ENCODE data around the gene CD1C.
"Not testable (repeated sequence)": the region's sequence is repeated elsewhere in the genome, so short reads cannot be mapped to it uniquely, and the experiment has no call there.

Gene CD1C

GRCh38 chr1:158331481-158332150 lies 41.9 kb downstream of the CD1C start, which contains the start of gene CD1B:
Gene CD1B (minus strand): TSS chr1:158331531. CDS start chr1:158331423, 108 bp downstream.
- no peak for DNase-seq (ENCODE audit: low read depth)
- no peak within 1 kb of the TSS for H3K4me3 ChIP-seq (ENCODE audit: control insufficient read depth, low read depth, low read length)
- TF ChIP-seq CTCF (conservative IDR thresholded peaks at IDR 0.05; ENCODE audit: control insufficient read depth, insufficient read depth, low read depth, low read length): no peak

GRCh38 chr1:158333405-158334155 lies 43.9 kb downstream of the CD1C start:
- no peak for TF ChIP-seq CTCF (conservative IDR thresholded peaks at IDR 0.05; ENCODE audit: control insufficient read depth, insufficient read depth, low read depth, low read length)
- DNase-seq (ENCODE audit: low read depth): no peak

GRCh38 chr1:158334526-158335212 lies 44.9 kb downstream of the CD1C start:
- H3K4me3 ChIP-seq (ENCODE audit: control insufficient read depth, low read depth, low read length): no peak overlapping the region
- TF ChIP-seq CTCF (conservative IDR thresholded peaks at IDR 0.05; ENCODE audit: control insufficient read depth, insufficient read depth, low read depth, low read length): no peak
- no peak for DNase-seq (ENCODE audit: low read depth)

More at GRCh38 chr1:158333405-158334155, 43.9 kb downstream of the CD1C start:
- H3K4me3 ChIP-seq (ENCODE audit: control insufficient read depth, low read depth, low read length): no peak overlapping the region

- H3K4me3 ChIP-seq (ENCODE audit: control insufficient read depth, low read depth, low read length): no peak overlapping the region
- no peak for DNase-seq (ENCODE audit: low read depth)
- TF ChIP-seq CTCF (conservative IDR thresholded peaks at IDR 0.05; ENCODE audit: control insufficient read depth, insufficient read depth, low read depth, low read length): no peak
Observed at GRCh38 chr1:158335213-158335532, 45.5 kb downstream of the CD1C start.

GRCh38 chr1:158336413-158336812 lies 46.7 kb downstream of the CD1C start:
- not testable (repeated sequence) for DNase-seq (ENCODE audit: low read depth); H3K4me3 ChIP-seq (ENCODE audit: control insufficient read depth, low read depth, low read length)
